HG03095 (cell line): ENCODE measurements around the gene DDB1.

Experiments used
- ATAC-seq: cut with Tn5 transposase; IDR thresholded peaks from one replicate; pipeline ENCODE4 v1.9.1; 2021; ENCODE audit warnings: moderate library complexity; ENCODE audit not compliant: unreplicated experiment

The DDB1 gene

DNA sequence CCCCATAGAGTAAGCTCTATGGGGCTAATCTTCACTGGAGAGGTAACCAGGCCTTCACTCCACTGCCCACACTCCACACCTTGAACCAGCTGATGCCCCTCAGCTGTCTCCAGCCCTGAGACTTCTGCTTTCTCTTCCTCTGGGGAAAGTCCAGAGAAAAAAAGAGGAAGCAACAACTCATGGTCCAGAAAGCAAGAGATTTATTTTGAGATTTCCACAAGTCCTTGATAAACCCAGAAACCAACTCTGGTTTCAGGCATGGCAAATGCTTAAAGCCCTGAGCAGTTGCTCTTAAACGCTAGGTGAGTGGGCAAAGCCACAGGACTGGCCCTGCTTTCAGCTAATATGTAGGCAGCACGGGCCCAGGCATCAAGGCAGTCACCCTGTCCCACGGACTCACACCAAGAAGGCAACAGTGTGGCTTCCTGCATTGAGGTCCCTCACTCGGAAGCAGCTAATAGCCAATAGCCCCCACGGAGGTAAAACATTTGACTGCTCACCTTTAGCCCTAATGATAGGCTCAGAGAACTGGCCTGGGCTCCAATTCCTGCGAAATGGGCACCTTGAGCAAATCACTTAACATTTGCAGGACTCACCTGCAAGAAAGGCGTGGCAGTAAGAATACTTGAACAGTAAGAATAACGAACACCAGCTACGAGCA, 24.5 kb upstream of the DDB1 start:
- ATAC-seq, result peak; percentile 41

DNA sequence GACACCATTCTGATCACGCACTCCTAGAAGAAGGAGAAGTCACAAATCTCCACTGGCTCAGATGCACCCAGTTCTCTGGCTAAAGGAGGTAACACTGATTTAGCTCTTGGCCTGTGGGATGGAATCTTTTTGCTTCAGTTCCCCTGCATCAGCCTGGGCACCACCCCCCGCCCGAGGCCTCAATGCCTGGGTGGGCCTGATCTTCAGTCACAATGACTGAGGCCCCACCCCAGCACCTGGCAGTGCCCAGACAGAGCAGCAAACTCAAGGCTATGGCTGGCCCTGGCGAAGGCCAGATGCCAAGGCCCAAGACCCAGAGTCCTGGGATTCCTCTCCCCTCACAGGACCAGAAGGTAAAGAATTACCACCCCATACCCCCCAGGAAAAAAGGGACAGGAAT, 23.8 kb upstream of the DDB1 start:
- no peak for ATAC-seq

- no peak for ATAC-seq
These were observed 21.3 kb upstream of the DDB1 start for GRCh38 chr11:61354208-61354607.

GRCh38 chr11:61353131-61354067, 20.5 kb upstream of the DDB1 start:
- ATAC-seq, result no peak

- ATAC-seq, result no peak
These were observed 19.1 kb upstream of the DDB1 start for GRCh38 chr11:61352038-61352437.

GRCh38 chr11:61350803-61351202, 17.9 kb upstream of the DDB1 start:
- no peak for ATAC-seq

DNA sequence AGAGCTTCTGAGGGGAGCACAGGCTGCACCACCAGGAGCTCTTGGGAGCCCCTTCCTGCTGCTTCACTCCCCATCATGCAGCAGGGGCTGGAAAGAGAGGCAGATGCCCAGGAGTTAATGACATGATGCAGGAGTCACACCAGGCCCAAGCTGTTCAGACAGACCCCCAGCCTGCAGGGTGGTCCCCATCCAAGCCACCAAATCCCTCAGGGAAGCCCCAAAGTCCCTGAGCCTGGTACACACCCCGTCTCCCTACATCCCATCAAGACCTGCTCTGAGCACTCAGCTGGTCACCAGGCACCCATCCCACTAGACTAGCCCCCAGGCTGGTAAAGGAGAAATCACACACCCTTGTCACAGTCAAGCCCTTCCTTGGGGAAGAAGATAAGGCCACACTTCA, 17.4 kb upstream of the DDB1 start:
- no peak for ATAC-seq

- no peak for ATAC-seq
These were observed 17.0 kb upstream of the DDB1 start for GRCh38 chr11:61349916-61350315.

DNA sequence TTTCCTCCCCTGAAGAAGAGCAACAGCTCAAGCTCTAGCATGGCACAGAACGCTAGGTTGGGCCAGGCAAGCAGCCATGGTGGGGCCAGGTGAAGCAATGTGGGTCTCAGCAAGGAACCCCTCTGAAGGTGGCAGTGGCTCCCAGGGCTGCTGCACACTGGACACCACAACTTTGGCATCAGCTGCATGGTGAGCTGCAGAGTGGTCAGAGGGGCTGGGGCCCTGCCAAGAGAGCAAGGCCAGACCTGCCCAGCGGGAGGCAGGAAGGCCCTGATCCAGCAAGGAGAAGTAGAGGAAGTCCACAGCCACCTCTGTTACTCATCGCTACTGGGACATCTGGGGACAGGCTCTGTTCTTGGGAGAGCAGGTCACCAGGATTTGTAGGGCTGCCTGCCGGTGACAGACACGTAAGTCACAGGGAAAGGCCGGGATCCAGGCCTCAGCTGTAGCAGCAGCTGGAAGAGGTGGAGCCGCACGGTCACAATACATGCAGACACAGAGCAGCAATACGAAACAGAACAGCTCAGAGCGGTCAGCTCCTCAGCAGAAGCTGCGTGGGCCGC, 16.4 kb upstream of the DDB1 start:
- no peak for ATAC-seq

GRCh38 chr11:61347916-61348461, 15.1 kb upstream of the DDB1 start:
- ATAC-seq, result no peak

DNA sequence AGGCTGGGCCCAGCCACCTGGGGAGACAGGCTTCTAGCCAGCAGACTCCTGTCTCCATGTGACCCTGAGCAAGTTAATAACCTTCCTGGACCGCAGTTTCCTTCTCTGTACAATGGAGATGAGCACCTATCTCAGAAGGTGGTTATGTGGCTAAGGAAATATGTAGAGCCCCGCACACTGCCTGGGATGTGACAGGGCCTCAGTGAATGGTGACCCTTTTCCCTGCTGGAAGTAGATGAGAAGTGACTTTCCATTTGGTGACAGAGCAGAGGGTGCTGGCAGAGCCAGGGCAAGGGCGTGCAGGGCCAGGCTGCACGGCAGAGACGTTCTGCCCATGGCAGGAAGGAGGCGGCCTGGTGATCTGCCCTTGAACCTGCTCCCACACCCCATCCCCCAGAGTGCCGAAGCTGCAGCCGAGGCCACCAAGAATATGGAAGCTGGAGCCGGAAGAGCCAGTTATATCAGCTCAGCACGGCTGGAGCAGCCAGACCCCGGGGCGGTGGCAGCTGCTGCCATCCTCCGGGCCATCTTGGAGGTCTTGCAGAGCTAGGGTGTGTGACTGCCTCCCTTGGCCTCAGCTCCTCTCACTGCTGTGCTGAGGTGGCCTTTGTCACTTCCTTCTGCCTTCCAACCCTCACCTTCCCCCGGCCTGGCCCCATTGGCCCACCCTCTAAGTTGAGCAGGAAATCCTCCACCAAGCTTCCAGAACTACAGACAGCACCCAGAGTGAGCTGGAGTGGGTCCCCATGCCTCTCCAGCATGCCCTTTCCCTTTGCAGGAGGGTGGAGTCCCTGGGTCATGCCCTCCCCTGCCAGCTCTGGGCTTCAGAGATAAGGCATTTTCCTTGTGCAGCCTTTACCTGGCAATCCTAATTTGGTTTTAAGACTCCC, 13.3 kb upstream of the DDB1 start:
- ATAC-seq, result no peak

DNA sequence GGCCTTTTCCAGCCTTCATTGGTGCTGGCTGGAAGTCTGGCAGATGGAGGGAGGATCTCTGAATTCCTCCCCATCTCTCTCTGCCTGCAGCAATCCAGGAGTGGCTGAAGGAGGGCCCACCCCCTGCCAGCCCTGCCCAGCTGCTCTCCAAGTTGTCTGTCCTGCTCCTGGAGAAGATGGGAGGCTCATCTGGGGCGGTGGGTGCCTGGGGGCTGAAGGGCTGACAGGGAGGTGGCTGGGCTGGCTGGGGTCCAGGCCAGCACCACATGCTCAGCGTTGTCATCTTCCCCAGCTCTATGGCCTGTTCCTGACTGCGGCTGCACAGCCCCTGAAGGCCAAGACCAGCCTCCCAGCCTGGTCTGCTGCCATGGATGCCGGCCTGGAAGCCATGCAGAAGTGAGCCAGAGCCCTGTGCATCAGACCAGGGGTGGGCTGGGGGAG, 12.3 kb upstream of the DDB1 start:
- no peak for ATAC-seq

DNA sequence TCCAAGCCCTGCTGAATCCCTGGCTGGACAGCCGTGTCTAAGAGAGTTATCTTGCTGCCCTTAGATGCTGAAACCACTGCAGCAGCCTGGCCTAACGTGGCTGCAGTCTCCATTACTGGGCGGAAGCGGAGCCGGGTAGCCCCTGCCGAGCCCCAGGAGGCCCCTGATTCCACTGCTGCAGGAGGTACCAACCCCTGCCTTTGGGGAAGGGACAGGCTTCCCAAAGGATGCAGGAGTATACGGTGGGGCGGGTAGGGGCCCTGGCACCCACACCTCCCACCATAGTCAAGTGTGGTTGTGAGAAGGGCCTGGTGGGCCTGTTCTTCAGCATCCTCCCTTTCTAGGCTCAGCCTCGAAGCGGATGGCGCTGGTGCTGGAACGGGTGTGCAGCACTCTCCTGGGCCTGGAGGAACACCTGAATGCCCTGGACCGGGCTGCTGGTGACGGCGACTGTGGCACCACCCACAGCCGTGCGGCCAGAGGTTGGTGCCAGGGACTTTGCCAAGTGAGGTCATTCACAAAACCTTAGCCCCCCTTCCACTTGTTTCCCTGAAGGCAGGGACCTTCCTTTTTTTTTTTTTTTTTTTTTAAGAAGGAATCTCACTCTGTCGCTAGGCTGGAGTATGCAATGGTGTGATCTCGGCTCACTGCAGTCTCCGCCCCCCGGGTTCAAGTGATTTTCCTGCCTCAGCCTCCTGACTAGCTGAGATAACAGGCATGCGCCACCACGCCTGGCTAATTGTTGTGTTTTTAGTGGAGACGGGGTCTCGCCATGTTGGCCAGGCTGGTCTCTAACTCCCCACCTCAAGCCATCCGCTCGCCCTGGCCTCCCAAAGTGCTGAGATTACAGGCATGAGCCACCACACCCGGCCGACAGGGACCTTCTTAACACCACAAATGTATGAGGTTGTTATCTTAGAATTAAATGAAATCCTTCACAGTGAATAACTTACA, 11.2 kb upstream of the DDB1 start:
- no peak for ATAC-seq

GRCh38 chr11:61342207-61342803, 9.4 kb upstream of the DDB1 start:
- ATAC-seq, result no peak

DNA sequence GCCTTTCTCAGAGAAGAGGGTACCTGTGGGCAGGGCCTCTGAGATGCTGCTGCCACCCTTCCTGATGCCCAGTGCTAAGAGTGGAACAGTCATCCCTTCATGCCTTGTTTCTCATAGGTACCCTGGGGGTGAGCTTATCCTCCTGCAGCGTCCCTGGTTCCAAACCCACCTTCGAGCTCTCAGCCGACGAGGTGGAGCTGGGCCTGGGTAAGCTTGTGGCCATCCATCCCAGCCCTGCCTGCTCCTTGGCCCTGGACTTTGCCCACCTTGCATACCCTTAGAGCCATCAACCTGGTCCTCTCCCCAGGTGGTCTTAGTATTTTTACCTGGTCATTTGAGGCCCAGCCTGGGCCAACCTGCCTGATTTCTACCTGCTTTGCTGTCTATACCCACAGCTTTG, 8.8 kb upstream of the DDB1 start:
- no peak for ATAC-seq

GRCh38 chr11:61340979-61341378, 8.1 kb upstream of the DDB1 start:
- no peak for ATAC-seq

- ATAC-seq, result no peak
These were observed 6.6 kb upstream of the DDB1 start for GRCh38 chr11:61339490-61339878.

DNA sequence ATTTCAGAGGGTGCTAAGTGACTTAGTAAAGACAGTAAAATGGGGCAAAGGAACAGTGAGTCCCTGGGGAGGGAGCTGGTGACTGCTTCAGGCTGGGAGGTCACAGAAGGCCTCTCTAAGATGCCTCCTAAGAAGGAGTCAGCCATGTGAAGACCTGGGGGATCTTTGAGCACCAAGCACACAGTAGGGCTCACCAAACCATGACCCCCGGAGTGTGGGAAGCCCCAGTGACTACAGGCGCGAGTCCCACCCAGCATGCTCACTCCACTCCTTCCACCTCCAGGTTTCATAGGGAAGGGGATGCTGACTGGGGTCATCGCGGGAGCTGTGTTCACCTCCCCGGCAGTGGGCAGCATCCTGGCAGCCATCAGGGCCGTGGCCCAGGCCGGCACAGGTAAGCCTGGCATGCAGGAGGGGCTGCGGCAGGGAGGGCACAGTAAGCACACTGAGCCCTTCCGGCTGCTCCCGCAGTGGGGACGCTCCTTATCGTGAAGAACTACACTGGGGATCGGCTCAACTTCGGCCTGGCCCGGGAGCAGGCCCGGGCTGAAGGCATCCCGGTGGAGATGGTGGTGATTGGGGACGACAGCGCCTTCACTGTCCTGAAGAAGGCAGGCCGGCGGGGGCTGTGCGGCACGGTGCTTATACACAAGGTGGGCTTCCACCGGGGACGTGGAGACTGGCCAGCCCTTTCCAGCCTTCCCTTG, 6.0 kb upstream of the DDB1 start:
- no peak for ATAC-seq
